Lower leg skin (tissue), 4 donors: Measurements from ENCODE around the gene ADPRM. TPM values are rescaled to one million over a fixed set of nuclear protein-coding genes. Genes with fewer than 3 reads are reported as not detected.

ENCODE experiments used
- DNase-seq, 2 donors: peaks; one replicate each; pipeline ENCODE4 v3.0.0-alpha.2; 2019; ENCODE audit warnings: low spot score in 2 of 2
- H3K4me3 ChIP-seq: fragments of 200-600 bp; sonication (generic); 2 replicates; pipeline ENCODE4 v1.5.1; 2017; ENCODE audit warnings: mild to moderate bottlenecking, low read depth; ENCODE audit not compliant: poor library complexity, severe bottlenecking
- POLR2A ChIP-seq, 2 donors: fragments of 450-650 bp; IDR thresholded peaks; one replicate each; pipeline ENCODE4 v1.6.1; 2016 to 2017; ENCODE audit warnings: antibody characterized with exemption in 2 of 2, mild to moderate bottlenecking in 1 of 2, moderate library complexity in 1 of 2
- WGBS, 2 donors: methylation state at CpG; one replicate each; pipeline ENCODE4 v1.1.5; 2018; 5-methylcytosine and 5-hydroxymethylcytosine counted together
- intact Hi-C: fragments of 100-400 bp; cut with DNase I; formaldehyde crosslinking; loops from one replicate; pipeline ENCODE4 v1.15.0; 2023; ENCODE audit warnings: low total_unique reads
- total RNA-seq, 4 donors: library from RNA; depleted of rRNA; stranded (reverse); fragments of >200 nt; gene quantifications; one replicate each; pipeline ENCODE4 v1.1.0, GENCODE V29; 2016
- TF ChIP-seq, protein P1 (sequence below), 3 donors: fragments of 450-650 bp; IDR thresholded peaks; one replicate each; pipeline ENCODE4 v1.5.1; 2016; ENCODE audit warnings: antibody characterized with exemption in 3 of 3, mild to moderate bottlenecking in 3 of 3, moderate library complexity in 2 of 3

The ADPRM gene
- total RNA-seq, 4 donors from 2014 or later: 9.5 to 23.4 (median 16.6) TPM

- no peak overlapping the region for H3K4me3 ChIP-seq
- TF ChIP-seq, protein P1, sequence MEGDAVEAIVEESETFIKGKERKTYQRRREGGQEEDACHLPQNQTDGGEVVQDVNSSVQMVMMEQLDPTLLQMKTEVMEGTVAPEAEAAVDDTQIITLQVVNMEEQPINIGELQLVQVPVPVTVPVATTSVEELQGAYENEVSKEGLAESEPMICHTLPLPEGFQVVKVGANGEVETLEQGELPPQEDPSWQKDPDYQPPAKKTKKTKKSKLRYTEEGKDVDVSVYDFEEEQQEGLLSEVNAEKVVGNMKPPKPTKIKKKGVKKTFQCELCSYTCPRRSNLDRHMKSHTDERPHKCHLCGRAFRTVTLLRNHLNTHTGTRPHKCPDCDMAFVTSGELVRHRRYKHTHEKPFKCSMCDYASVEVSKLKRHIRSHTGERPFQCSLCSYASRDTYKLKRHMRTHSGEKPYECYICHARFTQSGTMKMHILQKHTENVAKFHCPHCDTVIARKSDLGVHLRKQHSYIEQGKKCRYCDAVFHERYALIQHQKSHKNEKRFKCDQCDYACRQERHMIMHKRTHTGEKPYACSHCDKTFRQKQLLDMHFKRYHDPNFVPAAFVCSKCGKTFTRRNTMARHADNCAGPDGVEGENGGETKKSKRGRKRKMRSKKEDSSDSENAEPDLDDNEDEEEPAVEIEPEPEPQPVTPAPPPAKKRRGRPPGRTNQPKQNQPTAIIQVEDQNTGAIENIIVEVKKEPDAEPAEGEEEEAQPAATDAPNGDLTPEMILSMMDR (IDR thresholded peaks at IDR 0.05): no peak
- no peak for TF ChIP-seq POLR2A (IDR thresholded peaks at IDR 0.05)
- 93 to 94% methylated on average over 5 of the region's 5 CpGs for WGBS, 2 donors
- DNase-seq: no peak
- intact Hi-C loops: loop anchor here (5.0 kb wide), 1 partner anchor 612 kb away; no protein-coding TSS in a partner anchor
Measured at GRCh38 chr17:10705727-10706126, 8.3 kb downstream of the ADPRM start.

- DNase-seq: no peak
- intact Hi-C loops: no loop called here
- TF ChIP-seq POLR2A (IDR thresholded peaks at IDR 0.05): no peak
- TF ChIP-seq, protein P1 (IDR thresholded peaks at IDR 0.05): no peak
- no peak overlapping the region for H3K4me3 ChIP-seq
- WGBS, 2 donors: 88 to 91% methylated on average over 2 of the region's 2 CpGs
Measured at GRCh38 chr17:10713318-10713717, 15.9 kb downstream of the ADPRM start.

GRCh38 chr17:10716218-10716617, 18.8 kb downstream of the ADPRM start:
- intact Hi-C loops: no loop called here
- WGBS, 2 donors: 89 to 90% methylated on average over 10 of the region's 10 CpGs
- H3K4me3 ChIP-seq: no peak overlapping the region
- no peak for TF ChIP-seq POLR2A (IDR thresholded peaks at IDR 0.05)
- TF ChIP-seq, protein P1 (IDR thresholded peaks at IDR 0.05): no peak
- DNase-seq: no peak

- no peak overlapping the region for H3K4me3 ChIP-seq
- TF ChIP-seq, protein P1 (IDR thresholded peaks at IDR 0.05): no peak
- no peak for TF ChIP-seq POLR2A (IDR thresholded peaks at IDR 0.05)
- DNase-seq: no peak
- intact Hi-C loops: no loop called here
- WGBS, 2 donors: 49 to 100% methylated on average over 1 of the region's 1 CpG
Measured at GRCh38 chr17:10718547-10718946, 21.2 kb downstream of the ADPRM start.

DNA sequence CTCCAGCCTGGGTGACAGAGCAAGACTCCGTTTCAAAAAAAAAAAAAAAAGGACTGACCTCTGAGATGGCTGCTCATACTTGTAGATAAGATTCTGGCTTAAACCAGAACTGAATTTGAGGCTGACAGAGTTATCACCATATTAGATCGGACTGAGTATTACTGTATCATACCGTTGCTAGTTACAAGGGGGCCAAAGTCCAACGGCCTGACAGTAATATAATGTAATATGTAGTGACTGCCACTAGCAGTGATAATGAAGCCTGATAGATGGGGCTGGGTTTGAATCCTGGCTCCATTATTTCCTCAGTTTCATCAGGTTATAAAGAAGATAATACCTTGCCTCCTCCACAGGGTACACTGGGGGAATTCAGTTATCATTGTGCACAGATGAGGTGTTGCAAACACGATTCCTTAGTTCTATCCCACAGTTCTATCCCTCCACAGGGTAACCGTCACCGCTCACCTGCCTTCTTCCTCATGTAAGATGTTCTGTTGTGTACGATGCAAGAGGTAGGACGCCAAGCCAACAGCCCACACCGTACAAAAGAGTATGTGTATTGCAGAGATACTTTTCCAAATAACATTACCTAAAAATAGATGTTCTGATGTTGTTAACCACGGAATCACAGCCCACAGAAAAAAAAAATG, 27.3 kb downstream of the ADPRM start:
- intact Hi-C loops: no loop called here

More for the DNA sequence above, 27.3 kb downstream of the ADPRM start:
- peak in 1 of 2 donors; percentile 79 for DNase-seq
- TF ChIP-seq, protein P1 (IDR thresholded peaks at IDR 0.05): no peak
- no peak overlapping the region for H3K4me3 ChIP-seq
- 85 to 89% methylated on average over 11 of the region's 11 CpGs for WGBS, 2 donors
